A673 (cell line): ENCODE data around the gene RAET1E.

Experiments
- EZH2 ChIP-seq: fragments of 200-600 bp; sonication (generic); IDR thresholded peaks from 2 replicates; pipeline ENCODE4 v1.6.1; 2017; ENCODE audit warnings: borderline replicate concordance, low read depth, mild to moderate bottlenecking, mixed read lengths, antibody characterized with exemption, low read length; ENCODE audit not compliant: poor library complexity, severe bottlenecking
- TF ChIP-seq, protein P1 (sequence below): fragments of 300-800, 200-600 bp; sonication (generic); conservative IDR thresholded peaks from 2 replicates; pipeline ENCODE4 v1.5.1; 2017; ENCODE audit warnings: low read depth, mild to moderate bottlenecking, antibody characterized with exemption, low read length, moderate library complexity, mixed read lengths

- TF ChIP-seq, protein P1, sequence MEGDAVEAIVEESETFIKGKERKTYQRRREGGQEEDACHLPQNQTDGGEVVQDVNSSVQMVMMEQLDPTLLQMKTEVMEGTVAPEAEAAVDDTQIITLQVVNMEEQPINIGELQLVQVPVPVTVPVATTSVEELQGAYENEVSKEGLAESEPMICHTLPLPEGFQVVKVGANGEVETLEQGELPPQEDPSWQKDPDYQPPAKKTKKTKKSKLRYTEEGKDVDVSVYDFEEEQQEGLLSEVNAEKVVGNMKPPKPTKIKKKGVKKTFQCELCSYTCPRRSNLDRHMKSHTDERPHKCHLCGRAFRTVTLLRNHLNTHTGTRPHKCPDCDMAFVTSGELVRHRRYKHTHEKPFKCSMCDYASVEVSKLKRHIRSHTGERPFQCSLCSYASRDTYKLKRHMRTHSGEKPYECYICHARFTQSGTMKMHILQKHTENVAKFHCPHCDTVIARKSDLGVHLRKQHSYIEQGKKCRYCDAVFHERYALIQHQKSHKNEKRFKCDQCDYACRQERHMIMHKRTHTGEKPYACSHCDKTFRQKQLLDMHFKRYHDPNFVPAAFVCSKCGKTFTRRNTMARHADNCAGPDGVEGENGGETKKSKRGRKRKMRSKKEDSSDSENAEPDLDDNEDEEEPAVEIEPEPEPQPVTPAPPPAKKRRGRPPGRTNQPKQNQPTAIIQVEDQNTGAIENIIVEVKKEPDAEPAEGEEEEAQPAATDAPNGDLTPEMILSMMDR = no peak
- TF ChIP-seq EZH2 = no peak
Measured at GRCh38 chr6:149896491-149896890, 1.4 kb downstream of the RAET1E start.
